CD4-positive, alpha-beta T cell treated with Interleukin-15 for 1 hour (primary cell): ENCODE data around the gene CYB561D2.

ENCODE experiments used
- DNase-seq: peaks from one replicate; pipeline ENCODE4 v3.0.0-alpha.2; 2020

Gene CYB561D2

DNA sequence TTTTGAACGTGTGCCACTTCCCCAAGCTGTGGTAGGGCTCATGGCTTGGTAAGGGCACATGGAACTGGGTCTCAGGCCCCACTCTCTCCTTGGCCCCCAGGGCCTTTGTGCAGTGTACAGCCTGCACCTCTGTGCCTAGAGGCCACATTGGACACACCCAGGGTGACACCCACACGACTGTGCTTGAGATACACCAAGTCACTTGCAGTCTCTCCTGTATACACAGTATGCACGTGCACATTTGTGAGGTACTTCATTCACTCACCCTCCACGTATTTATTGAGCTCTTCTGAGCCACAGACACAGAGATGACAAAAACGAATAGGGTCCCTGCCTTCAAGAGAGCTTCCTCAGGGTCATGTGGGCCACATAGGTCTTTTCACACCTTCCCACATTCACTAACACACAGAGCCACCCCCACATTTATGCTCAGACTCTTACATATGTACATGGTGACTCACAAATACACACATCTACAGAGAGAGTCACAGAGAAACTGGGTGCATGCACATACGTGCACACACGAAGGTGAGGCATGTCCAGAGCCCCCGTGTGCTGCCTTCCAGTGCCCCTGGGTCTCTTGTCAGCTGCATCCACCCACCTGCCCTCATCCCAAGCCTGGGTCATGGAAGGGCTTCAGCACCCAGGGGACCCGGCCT is 18.5 kb downstream of the CYB561D2 start:
- DNase-seq: no peak

DNA sequence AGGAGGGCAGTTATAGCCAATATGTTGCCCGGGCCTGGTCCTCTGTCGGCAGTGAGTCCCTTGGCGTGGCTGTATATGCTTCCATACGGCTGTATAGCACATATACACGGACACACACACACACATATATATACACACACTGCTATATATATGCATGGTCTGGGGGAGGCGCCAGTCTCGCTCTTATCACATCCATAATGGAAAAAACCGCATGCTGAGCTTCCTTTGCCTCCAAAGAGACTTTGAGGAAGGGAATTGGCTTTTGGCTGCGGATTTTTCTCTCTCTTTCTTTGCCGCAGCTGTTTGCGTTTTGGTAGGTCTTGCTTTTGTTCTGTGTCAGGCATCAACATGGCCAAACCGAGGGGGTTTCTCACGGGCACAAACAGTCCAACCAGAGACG is 19.9 kb downstream of the CYB561D2 start:
- no peak for DNase-seq

DNA sequence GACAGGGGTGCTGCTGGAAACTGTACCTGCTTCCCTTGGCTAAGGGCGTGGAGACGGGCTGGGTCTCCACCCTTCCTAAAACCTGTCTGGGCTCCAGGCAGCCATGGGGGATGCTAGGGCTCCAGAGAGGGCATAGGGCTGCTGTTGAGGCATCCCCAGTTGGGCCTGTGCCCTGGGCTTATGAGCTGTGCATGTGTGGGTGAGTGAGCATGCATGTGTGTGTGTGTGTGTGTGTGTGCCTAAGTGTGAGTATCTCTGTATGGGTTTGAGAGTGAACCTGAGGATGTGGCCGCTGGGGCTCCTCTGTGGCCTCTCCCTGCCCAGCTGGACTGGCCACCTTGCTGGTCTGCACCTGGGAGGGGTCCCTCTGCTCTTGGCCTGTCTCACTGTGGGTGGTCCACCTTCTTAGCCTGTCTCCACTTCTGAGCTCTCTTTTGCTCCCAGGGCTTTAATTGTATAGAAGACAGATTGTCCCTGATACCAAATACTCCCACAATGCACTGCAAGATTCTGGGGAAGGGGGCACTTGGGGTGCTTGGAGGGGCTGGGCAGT is 20.5 kb downstream of the CYB561D2 start:
- no peak for DNase-seq

DNA sequence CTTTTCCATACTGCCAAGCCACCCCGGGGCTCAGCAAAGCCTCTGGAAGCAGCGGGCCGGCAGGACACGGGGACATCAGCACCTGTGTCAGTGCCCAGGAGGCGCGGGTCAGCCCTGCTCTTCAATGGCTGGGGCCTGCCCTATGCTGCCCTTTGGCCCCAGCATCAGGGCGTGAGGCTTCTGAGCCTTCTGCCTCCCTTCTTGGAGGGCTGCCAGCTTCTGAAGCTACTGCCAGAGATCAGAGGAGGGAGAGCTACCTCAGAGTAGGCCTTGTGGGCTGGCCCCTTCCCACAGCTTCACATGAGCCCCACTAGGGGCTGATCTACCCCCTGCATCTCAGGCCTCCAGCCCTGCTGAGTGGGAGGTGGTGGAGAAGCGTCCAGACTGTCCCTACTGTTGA is 21.7 kb downstream of the CYB561D2 start:
- no peak for DNase-seq

DNA sequence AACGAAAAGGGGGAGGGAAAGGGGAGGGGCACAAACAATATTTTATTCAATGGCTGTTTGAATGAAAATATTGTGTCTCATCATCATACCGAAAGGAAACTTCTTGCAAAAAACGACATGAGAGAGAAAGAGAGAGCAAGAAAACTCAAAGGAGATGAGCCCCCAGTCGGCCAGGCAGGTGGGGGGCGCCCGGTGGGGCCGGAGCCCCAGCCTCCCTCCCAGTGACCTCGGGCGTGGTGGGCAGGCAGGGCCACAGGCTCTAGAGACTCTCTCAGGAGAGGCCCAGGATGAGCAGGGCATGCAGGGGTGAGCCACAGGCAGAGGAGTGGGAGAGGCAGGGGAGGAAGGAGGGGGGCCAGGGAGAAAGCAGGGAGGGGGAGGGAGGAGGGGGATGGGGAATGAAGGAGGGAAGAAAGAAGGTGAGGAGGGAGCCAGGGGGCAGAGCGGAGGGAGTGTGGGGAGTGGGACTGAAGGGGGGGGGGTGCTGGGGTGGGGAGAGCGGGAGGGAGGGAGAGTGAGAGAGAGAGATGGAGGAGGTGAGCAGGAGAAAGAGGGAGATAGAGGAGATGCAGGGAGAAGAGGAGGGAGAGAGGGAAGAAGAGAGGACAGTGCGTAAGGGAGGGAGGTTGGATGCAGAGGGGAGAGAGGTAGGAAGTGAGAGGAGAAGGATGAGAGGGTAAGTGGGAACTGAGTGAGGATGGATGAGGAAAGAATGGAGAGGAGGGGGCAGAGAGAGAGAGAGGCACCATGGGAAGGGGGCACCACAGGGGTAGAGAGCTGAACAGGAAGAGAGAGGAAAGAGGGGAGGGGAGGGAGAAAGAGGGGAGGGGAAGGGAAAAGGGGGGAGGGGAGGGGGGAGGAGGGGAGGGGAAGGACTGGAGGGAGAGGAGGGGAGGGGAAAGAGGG is 22.7 kb downstream of the CYB561D2 start:
- no peak for DNase-seq

DNA sequence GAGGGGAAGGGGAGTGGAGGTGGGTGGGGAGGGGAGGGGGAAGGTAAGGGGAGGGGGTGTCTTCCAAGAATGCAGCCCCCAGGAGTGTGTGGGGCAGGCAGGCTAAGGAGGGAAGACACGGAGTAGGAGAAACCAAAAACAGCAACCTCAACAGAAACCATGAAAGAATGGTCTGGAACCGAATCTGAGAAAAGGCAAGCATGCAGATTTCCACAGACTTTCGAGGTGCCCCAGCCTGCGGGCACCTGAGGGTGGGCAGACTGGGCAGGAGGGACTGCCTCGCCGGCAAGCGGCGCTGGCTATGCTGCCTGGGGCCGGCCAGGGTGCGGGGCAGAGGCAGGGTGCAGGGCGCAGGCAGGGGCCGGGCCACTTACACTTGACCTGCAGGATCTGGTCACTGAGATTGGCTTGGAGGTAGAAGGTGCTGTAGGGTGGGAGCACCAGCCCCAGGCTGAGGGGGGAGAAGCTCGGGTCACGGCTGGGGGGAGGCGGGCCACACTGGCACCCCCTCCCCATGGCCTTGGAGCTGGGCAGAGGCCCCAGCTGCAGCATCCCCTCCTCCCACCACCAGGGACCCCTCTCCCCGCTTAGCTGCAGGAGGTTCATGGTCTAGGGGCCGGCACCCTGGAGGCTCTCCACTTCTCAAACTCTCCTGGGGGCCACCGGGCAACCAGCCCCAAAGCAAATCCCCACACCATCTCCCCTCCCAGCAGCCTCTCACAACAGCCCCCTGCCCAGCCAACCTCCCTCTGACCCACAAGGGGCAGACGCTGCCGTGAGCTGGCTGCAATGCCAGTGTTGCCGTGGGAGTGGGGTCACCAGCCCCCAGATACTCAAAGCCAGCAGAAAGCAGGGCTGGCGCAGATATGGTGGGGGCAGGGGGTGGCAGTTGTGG is 23.9 kb downstream of the CYB561D2 start:
- DNase-seq: no peak

DNA sequence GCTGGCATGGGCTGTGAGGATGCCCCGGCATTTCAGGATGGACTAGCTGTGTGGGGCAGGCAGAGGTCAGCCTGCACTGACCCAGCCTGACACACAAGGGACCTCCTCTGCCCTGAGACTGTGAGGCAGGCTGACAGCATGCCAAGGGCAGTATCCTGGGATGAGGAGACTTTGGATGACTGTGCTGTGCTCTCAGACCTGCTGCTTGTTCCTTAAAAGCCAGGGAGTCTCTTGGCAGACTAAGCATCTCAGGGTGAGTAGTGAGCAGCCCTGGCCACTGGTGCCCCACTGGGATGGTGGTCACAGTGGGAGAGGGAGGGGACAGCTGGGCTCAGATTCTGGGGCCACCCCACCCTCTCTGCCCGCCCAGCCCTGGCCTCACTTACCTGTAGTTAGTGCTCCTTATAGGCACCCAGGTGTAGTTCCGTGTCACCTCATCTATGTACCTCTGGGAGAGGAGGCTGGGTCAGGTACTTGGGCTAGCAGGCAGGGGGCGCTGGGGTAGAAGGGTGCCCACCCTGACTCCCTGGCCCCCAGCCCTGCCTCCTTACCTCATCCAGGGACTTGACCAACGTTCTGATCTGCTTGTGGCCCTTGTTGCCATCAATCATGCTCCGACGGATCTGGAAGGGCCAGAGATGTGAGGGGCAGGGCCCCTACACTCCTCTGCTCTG is 24.7 kb downstream of the CYB561D2 start:
- DNase-seq: no peak

DNA sequence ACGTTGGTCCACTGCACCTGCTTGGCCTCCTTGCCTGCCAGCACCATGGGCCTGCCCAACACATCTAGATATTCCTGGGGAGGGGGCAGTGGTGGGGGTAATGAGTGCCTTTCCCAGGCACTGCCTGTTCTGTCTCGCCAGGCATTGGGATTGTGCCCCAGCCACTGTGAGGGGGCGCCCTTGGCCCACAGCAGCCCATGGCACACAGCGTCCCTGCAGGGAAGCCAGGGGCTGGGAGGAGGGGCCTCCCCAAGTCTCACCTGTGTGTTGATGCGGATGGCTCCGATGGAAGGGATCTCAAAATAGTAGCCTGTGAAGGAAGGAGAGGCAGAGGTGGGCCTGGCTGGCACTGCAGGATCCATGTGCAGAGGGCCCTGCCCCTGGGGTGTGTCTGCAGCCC is 27.4 kb downstream of the CYB561D2 start:
- DNase-seq: no peak

DNA sequence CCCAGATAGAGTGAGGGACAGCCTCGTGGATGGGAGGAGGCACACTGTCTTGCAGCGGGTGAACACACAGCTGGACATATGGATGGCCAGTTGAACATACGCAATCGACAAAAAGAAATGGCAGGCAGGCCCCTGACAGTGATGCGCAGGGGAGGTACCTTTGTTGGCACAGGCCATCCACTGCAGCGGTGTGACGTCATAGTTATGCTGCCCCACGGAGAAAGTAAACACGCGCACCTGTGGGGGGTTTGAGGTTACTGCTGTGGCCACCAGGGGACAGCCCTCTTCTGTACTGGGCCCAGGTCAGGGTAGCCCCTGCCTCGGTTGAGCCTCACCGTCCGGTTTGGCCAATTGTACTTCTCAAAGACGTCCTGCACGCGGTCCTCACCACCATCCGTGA is 28.1 kb downstream of the CYB561D2 start:
- no peak for DNase-seq

- DNase-seq: no peak
These were observed 29.9 kb downstream of the CYB561D2 start for GRCh38 chr3:50380405-50381085.

DNA sequence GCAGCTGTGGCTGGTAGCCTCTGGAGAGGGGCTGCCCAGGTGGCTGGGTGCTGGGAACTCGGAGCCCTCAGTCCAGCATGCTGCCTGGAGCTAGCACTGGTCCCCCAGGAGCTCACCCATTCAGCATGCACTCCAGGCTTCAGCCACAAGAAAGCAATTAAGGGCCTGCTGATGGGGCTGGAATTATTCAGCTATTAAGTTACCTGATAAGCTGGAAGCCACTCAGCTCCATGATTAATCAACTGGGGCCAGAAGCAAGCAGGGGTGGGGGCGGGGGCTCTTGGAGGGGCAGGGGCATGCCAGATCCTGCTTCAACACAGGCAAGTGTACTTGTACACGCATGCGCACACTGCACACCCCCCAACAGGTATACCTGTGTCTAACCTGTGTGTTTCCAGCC is 30.7 kb downstream of the CYB561D2 start:
- no peak for DNase-seq

DNA sequence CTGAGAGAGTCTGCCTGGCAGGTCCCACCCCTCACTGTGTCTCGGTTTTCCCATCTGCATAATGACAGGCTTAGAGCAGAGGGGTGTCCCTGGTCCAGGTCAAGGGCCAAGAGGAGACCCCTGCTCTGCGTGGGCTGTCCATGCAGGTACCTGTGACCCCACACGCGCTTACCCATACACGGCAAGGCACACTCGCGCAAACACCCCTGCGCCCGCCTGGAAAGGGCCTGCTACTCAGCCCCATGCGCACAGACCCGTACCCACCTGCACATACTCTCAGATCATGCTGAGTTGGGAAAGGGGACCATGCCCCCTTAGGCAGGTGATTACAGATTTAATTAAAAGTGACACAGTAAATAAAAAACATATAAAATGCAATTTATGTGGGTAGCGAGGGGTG is 32.1 kb downstream of the CYB561D2 start:
- no peak for DNase-seq

GRCh38 chr3:50383750-50384149 is 33.1 kb downstream of the CYB561D2 start:
- DNase-seq: no peak

DNA sequence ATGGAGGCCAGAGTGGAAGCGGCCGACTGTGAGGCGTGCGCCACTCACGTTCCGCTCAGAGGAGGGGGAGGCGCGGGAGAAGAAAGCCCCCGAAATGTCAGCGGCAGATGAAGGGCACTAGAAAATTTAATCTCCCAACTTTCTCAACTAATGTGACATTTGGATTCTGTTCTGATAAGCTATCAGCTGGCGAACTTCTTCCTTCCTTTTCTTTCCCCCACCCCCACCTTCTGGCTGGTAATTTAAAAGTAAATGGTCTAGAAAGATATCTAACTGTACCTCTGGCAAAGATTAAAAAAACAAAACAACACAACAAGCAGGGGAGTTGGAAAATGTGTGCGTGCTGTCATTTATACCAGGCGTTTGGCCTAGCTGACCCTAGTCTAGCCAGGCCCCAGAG is 35.1 kb downstream of the CYB561D2 start:
- DNase-seq: no peak

DNA sequence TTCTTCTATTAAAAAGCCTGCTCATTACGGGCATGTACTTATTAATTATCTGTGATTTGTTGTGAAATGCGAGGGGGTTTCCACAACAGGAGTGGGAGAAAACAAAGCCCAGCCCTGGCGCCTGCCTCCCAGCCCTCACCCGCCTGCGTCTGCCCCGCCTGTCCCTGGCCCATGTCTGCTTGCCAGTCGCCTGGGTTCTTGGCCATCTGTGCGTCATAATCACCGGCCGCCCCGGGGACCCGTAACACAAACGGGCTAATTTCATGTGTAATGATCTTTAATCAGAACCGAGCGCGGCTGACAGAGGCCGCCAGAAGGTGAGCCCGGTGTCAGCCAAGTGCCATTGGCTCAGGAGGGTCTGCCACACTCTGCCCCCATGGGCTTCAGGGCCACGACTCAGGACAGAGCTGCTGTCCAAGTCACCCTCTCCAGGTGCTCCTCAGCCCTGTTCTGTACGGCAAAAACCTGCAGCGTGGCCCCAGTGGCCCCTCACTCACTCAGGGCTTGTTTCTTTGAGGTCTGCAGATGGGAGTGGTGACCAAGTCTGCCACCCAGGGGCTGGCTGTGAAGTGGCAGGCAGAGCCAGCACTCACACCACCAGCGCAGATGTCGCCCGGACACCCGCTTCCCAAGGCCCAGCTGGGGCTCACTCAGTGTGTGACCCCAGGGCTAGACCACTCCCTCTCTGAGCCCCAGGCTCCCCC is 37.5 kb downstream of the CYB561D2 start:
- no peak for DNase-seq

GRCh38 chr3:50388720-50389413 is 38.2 kb downstream of the CYB561D2 start:
- no peak for DNase-seq

GRCh38 chr3:50389414-50389767 is 38.7 kb downstream of the CYB561D2 start:
- DNase-seq: no peak

- DNase-seq: no peak
These were observed 40.0 kb downstream of the CYB561D2 start for GRCh38 chr3:50390508-50391224.

GRCh38 chr3:50392101-50392715 is 41.5 kb downstream of the CYB561D2 start:
- DNase-seq: no peak

DNA sequence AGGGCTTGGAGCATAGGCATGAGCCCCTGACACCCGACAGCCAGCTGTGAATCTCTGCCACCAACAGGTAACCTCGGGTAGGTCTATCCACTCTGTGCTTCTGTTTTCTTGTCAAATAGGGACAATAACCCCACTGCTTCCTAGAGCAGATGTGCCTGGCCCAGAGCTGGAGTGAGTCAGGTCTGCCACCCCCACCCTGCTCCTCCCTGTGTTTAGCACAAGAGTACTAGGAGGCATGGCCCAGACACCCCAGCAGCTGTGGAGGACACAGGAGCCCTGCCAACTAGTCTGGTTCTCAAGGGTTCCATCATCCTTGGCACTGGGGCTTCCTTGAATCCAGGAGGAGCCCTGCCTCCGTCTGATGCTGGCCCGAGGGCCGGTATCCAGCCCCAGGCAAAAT is 42.4 kb downstream of the CYB561D2 start:
- DNase-seq: no peak
